Measurements from ENCODE around the gene ZNF143.
"Not testable (repeated sequence)": the region's sequence is repeated elsewhere in the genome, so short reads cannot be mapped to it uniquely, and the experiment has no call there.

The ZNF143 gene

DNA sequence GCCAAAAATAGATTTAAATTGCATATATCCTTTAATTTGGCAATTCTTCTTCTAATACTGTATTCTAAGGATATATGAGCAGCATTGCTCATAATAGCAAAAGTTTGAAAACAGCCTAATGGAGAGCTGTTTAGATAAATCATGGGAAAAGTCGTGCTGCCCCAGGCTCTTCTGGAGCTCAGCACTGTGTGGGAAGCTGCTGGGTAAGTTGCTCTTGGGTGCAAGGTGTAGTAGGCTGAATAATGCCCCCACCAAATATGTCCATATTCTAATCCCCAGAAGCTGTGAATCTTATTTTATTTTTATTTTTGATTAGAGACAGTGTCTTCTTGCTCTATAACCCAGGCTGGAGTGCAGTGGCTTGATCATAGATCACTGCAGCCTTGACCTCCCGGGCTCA, 77.7 kb downstream of the ZNF143 start:
- no peak for DNase-seq (ENCODE audit: low read depth in 2 of 2)

- not testable (repeated sequence) for DNase-seq (ENCODE audit: low read depth in 2 of 2)
These were observed 88.4 kb downstream of the ZNF143 start for GRCh38 chr11:9549216-9549615.

GRCh38 chr11:9550191-9550628, 89.4 kb downstream of the ZNF143 start:
- no peak for DNase-seq (ENCODE audit: low read depth in 2 of 2)

DNA sequence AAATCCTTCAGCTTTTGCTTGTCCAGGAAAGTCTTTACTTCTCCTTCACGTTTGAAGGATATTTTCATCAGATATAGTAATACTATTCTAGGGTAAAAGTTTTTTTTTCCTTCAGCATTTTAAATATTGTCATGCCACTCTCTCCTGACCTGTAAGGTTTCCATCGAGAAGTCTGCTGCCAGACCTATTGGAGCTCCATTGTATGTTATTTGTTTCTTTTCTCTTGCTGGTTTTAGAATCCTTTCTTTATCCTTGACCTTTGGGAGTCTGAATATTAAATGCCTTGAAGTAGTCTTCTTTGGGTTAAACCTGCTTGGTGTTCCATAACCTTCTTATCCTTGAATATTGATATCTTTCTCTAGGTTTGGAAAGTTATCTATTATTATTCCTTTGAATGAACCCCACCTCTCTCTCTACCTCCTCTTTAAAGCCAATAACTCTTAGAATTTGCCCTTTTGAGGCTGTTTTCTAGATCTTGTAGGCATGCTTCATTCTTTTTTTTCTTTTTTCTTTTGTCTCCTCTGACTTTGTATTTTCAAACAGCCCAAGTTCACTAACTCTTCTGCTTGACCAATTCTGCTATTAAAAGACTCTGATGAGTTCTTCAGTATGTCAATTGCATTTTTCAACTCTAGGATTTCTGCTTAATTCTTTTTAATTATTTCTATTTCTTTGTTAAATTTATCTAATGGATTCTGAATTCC, 100.6 kb downstream of the ZNF143 start:
- no peak for DNase-seq (ENCODE audit: low read depth in 2 of 2)

- no peak for DNase-seq (ENCODE audit: low read depth in 2 of 2)
These were observed 101.9 kb downstream of the ZNF143 start for GRCh38 chr11:9562716-9563115.

DNA sequence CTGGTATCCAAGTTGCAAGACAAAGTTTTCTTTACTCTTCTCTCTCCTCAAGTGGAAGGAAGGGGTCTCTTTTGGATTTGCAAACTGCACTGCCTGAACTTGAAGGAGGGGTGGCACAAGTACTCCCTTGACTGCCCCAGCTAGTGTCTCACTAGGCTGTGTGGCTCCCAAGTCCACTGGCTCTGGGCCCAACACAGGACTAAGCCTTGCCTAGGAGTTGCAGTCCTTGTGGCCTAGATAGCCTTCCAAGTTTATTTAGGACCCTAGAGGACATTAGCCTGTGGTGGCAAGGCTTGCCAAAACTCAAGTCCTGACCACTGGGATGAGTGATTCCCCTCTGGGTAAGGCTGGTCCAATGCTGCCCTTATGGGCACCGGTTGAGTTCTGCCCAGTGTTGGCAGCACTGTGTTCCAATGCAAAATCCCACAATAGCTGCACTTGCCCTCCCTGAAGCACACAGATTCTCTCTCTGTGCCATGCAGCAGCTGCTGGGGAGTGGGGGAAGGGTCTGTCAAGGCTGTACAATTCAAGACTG, 102.5 kb downstream of the ZNF143 start:
- no peak for DNase-seq (ENCODE audit: low read depth in 2 of 2)

DNA sequence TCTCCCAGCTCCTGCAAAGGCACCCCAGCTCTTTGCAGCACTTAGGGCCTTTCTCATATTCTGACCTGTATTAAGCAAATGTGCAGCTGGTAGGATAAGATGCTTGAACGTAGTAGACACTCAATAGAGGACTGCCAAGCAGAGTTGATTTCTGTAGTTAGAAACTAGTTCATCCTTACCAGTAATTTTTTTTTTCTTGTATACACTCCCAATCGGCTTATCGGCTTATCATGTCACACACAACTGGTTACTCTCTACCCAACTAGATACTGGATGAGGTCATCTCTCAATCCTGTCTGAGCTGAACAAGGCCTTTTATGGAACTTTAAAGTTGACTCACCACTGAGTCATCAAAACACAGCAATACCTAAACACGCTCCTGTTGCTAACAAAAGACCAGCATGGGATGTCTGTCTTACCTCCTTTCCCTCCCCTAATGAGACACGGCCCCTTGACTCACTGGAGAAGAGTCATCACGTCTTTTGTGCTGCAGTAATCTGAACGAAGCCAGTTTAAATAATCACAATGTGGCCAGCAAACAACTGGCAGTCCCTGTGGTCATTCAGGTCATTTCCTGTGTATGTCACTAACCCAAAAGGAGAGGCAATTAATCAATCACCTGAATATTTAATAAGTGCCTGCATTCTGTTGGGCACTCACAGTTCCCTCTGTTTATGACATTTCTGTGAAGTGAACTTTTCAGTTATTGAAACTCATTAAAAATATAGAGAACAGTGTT, 105.2 kb downstream of the ZNF143 start:
- DNase-seq (ENCODE audit: low read depth in 2 of 2) = peak in 1 of 2 donors; percentile 23

GRCh38 chr11:9566561-9567063, 105.8 kb downstream of the ZNF143 start:
- no peak for DNase-seq (ENCODE audit: low read depth in 2 of 2)

DNA sequence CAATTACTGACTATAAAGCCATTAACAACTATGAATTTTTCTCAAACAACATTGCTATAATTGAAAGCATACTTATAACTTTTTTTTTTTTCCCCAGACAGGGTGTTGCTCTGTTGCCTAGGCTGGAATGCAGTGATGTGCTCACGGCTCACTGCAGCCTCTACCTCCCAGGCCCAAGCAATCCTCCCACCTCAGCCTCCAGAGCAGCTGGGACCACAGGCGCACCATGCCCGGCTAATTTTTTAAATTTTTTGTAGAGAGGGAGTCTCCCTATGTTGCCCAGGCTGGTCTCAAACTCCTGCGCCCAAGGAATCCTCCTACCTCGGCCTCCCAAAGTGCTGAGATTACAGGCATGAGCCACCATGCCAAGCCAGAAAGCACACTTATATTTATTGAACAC, 106.6 kb downstream of the ZNF143 start:
- no peak for DNase-seq (ENCODE audit: low read depth in 2 of 2)

- no peak for DNase-seq (ENCODE audit: low read depth in 2 of 2)
These were observed 107.5 kb downstream of the ZNF143 start for GRCh38 chr11:9568161-9568853.

DNA sequence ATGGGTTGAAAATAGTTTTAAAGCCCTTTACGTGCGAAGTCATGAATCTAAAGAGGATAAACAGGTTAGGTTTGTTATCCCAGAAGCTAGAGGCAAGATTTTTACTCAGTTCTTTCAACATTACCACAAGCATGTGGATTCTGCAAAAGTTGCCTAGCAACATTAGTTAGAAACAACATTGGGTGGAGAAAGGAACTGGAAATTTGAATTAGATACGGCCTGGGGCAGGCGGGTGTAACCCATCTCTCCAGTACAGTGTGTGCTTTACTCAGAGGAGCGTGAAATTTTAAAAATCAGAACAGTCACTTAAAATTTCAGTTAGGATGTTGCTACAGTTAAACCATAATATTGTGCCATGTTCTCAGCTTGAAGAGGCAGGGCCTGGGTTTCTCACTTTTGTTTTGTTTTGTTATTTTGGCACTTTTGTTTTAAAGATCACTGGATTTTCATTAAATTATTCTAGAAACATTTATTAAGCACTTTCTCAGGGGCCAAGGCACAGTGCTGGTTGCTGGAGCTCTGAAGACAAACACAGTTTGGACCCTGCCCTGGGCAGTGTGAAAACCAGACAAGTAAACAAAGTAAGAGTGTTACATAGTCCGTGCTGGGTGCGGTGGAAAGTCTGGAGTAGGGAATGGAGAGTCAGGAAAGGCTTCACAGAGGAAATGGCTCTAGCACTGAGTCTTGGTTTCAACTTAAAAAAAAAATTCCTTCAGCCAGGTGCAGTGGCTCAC, 108.2 kb downstream of the ZNF143 start:
- DNase-seq (ENCODE audit: low read depth in 2 of 2) = no peak

DNA sequence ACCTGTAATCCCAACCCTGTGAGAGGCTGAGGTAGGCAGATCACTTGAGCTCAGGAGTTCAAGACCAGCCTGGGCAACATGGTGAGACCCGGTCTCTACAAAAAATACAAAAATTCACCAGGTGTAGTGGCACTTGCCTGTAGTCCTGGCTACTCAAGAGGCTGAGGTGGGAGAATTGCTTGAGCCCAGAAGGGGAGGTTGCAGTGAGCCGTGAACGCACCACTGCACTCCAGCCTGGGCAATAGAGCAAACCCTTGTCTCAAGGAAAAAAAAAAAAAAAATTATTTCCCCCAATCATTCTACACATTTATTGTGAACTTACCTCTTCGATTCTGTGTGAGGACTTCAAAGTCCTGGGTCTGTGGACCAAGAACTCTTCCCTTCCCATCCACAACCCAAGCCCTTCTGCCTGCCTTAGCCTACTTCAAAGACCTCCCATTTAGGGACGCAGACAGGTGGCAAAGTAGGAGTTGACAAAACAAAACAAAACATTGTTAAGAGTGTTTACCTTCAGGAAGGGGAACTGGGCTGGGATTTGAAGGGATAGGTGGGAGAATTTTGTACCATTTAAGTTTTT, 108.9 kb downstream of the ZNF143 start:
- DNase-seq (ENCODE audit: low read depth in 2 of 2) = no peak

- DNase-seq (ENCODE audit: low read depth in 2 of 2) = no peak
These were observed 109.7 kb downstream of the ZNF143 start for GRCh38 chr11:9570313-9571025.

- DNase-seq (ENCODE audit: low read depth in 2 of 2) = no peak
These were observed 110.4 kb downstream of the ZNF143 start for GRCh38 chr11:9571071-9571762.

DNA sequence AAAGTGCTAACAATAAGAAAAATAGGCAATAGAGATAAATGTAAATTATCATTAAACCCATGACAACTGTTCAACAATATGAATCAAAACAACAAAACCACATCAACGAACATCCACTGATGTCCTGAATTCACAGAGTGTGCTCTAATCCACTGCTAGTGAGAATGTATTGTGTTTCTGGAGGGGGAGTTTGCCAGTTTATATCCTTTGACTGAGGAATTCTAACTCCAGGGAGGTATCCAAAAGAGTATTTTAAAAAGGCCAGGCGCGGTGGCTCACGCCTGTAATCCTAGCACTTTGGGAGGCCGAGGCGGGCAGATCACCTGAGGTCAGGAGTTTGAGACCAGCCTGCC, 110.9 kb downstream of the ZNF143 start:
- DNase-seq (ENCODE audit: low read depth in 2 of 2) = no peak

- DNase-seq (ENCODE audit: low read depth in 2 of 2) = peak; percentile 86 to 92
These were observed 112.4 kb downstream of the ZNF143 start, which contains the start of gene WEE1 for GRCh38 chr11:9573052-9573774. WEE1 (plus strand) TSS chr11:9573670; CDS start chr11:9573934, 264 bp downstream.

- no peak for DNase-seq (ENCODE audit: low read depth in 2 of 2)
These were observed 113.2 kb downstream of the ZNF143 start for GRCh38 chr11:9573775-9574621.

DNA sequence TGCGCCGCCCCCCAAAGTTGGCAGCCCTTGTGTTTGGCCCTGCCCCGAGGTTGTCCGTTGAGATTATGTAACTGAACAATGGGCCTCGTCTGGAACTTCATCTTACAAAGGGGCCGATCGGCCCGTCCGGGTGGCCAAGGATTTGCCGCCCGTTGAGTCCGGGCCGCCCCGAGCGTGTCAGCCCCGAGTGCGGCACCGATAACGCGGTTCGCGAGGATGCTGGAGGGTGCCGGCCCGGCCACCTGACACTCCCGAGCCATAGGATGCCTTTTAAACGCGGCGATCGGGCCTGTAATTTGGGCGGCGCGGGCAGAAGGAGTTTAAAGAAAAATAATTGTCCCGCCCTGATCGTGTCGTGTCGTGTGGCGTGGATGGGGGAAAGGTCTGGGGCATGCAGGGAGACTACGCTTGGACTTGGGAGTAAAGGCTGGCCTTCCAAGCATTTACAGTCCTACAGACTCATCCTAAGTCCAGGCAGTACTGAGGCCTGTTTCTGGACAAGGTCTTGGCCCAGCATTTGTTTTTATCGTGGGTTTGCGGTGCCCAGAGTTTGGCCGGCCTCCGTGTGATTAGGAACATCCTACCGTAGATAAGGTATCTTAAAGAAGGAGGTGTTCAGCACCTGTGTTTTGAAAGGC, 113.9 kb downstream of the ZNF143 start:
- DNase-seq (ENCODE audit: low read depth in 2 of 2) = no peak

All from stimulated activated CD4-positive, alpha-beta T cell treated with anti-CD3 and anti-CD28 coated beads, Interleukin-1b, Interleukin-23, amount 100 ng/mL, for 1 hour (primary cell).